GM21423 (cell line): ENCODE results near the gene IRAK1.
A peak's percentile ranks its signal among the peaks of the same experiment; 100 is the strongest.

Source experiments
- ATAC-seq: cut with Tn5 transposase; IDR thresholded peaks from one replicate; pipeline ENCODE4 v1.9.1; 2021; ENCODE audit warnings: mild to moderate bottlenecking, moderate library complexity; ENCODE audit not compliant: unreplicated experiment

The IRAK1 gene

DNA sequence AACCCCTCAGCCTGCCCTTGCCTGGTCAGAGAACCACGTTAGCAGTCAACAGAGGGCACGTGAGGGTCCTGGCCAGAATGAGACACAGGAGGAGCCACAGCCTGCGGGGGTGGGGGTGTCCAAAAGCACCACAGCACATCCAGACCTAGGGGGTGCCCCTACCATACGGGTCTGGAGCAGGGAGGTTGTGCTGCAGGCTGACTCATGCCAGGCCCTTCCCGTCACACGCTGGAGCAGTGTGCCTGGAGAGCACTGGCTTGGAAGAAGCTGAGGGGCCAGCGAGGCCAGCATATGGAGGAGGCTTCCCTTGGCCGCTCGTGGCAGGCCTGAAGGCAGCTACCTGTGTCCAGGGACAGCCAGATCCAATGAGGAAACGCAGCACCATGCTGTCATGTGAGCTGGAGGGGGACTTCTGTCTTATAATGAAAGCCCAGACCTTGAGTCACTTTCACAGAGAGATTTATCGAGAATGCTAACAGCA lies 1.5 kb upstream of the IRAK1 start:
- no peak for ATAC-seq

- no peak for ATAC-seq
Observed at GRCh38 chrX:154020536-154021115, 924 bp upstream of the IRAK1 start.

DNA sequence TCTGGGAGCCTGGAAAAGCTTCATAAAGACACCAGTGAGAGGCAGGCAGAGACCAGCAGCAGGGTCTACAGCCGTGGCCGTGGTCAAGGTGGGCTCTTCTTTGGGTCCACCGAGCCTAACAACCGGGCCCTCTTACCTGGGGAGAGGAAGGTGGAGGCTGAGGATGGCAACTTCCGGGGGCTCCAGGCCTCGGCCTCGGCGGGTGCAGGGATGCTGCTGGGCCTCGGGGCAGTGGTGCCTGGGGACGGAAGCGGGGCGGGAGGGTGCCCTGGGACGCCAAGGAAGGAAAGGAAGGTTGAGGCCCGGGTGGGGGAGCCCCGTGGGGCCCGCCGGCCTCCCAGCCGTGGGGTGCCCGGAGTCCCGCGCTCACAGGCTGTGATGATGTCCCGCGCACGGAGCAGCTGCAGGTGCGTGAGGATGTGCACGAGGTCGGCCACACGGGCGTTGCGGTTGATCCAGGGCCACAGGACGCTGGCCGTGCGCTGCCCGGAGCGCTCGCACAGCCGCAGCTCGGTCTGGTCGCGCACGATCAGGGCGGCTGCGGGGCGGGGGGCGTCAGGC lies 561 bp downstream of the IRAK1 start:
- ATAC-seq, result peak; percentile 17

- no peak for ATAC-seq
Observed at GRCh38 chrX:154018518-154019060, 1.1 kb downstream of the IRAK1 start.

DNA sequence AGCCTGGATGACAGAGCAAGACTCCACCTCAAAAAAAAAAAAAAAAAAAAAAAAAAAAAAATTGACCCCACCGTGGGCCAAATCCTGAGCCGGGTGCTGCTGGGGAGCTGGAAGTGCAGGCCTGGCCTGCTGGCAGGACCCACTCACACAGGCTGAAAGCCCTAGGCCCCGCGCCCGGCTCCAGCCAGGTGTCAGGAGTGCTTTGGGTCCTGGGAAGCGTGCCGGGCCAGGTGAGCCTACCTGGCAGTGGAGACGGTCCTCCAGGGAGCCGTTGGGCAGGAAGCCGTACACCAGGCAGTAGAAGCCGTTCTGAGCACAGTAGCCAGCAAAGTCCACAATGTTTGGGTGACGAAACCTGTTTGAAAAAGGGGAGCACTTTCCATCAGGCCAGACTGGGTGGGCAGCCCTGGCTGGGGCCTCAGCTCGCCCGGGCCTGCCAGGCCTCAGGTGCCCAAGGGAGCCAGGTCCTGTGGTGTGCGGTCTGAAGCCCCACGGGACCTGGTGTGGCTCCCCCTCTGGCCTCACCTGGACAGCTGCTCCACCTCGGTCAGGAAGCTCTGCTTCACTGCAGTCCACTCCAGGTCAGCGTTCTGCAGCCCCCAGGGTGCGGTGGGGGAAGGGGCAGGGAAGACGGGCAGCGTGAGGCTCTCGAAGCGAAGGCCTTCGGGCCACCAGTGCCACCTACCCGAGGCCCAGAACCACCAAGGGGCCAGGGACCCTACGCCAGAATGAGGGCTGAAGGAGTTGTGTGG lies 1.8 kb downstream of the IRAK1 start:
- ATAC-seq, result no peak

GRCh38 chrX:154016366-154017076 lies 3.2 kb downstream of the IRAK1 start:
- no peak for ATAC-seq

DNA sequence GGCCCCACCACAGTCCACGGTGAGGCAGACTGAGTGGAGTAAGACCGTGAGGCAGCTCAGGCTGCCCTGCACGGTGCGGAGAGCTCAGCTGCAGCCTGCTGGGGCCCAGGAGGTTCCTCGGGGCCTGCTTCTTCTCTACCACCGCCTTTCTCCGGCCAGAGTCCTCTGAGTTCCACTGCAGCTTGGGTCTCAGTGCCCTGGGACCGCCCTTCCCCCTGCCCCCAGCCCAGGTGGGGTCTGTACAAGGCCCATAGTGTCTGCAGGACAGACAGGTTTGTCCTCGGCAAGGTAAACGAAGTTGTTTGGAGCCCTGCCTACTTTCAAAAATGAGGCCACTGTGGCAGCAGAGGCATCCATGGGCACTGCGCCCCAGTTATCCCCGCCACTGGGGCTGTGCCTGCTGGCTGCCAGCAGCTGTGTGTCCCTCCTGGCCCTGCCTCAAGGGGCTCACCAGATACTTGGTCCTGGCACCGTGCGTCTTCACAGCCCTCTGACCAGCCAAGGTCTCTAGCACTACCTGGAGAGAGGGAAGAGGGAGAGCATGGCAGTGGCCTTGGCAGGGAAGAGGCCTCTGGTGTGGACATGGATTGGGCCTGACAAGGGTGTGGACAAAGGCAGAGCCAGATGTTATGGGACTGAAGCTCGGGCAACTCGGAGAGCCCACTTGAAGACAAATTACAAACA lies 4.0 kb downstream of the IRAK1 start:
- ATAC-seq, result no peak

DNA sequence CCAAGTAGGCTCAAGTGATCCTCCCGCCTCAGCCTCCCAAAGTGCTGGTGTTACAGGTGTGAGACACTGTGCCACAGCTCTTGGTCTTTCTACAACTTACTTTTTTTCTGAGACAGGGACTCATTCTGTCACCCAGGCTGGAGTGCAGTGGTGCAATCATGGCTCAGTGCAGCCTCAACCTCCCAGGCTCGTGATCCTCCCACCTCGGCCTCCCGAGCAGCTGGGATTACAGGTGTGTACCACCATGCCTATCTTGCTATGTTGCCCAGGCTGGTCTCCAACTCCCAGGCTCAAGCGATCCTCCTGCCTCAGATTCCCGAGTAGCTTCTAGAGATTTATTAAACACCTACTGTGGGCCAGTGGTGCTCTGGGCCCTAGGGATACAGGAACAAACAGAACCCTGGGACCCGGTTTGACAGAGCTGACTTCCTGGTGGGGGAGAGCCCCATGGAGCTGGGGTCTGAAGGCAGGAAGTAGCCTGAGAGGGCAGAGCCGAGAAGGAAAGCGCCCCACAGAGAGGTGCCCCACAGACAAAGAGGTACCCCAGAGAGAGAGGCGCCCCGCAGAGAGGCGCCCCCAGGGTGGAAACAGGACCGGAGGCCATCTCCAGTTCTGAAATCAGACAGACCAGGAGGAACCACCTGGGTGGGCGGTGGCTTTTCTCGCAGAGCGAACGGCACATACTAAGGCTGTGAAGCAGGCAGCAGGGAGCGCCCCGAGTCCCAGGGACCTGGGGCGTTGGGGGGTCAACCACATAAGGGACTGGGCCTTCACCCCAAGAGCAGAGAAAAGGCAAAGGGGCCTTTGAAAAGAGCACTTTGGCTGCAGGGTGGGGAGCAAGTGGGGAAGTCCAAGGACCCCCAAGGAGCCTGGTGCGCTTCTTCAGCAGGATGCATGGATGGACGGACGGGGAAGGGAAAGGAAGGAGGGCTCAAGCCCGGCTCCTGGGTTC lies 5.0 kb downstream of the IRAK1 start:
- ATAC-seq, result no peak

- no peak for ATAC-seq
Observed at GRCh38 chrX:154013614-154014360, 5.9 kb downstream of the IRAK1 start.

DNA sequence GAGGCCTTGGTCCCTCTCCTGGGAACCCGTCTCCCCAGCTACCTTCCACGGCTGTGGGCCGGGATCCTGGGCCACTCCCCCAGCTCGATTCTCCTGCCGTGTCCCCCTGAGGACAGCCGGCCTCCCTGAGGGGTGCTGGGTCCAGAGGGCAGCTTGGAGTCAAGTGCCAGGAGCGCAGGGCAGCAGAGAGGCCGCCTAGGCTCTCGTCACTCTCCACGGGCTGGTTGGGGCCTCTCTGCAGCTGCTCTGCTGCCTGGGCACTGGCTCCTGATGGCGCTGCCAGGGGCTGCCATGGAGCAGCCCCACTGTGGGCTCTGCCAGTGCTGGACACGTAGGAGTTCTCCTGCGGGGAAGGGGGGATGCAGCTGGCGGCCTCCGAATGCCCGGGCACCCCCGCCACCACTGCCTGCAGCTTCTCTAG lies 6.7 kb downstream of the IRAK1 start:
- no peak for ATAC-seq

DNA sequence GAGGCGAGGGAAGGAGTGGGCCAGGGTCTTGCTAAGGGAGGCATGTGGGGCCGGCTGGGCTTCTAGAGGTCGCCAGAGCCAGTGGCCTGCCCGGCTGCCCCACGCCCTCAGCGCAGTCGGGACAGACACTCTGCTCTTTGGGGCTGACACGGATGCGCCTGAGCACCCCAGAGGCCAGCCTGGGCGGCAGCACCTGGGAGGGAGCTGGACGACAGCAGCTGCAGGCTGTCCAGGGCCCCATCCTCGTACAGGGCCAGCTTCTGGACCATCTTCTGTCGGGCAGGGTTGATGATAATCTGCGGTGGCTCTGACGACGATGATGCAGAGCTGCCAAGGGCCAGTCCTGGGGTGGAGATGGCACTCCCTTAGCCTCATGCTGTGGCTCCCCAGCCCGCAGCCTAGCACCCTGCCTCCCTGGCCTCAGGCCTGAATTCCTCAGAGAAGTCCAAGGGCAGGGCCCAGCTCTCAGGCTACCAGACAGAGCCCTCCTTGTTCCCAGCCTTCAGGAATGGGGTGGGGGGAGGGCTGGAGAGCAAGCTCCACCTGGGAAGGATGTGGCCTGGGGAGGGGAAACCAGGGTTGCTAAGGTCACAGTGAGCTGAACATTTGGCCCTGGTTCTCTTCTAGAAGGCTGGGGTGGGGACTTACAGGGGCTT lies 7.2 kb downstream of the IRAK1 start:
- ATAC-seq, result no peak

DNA sequence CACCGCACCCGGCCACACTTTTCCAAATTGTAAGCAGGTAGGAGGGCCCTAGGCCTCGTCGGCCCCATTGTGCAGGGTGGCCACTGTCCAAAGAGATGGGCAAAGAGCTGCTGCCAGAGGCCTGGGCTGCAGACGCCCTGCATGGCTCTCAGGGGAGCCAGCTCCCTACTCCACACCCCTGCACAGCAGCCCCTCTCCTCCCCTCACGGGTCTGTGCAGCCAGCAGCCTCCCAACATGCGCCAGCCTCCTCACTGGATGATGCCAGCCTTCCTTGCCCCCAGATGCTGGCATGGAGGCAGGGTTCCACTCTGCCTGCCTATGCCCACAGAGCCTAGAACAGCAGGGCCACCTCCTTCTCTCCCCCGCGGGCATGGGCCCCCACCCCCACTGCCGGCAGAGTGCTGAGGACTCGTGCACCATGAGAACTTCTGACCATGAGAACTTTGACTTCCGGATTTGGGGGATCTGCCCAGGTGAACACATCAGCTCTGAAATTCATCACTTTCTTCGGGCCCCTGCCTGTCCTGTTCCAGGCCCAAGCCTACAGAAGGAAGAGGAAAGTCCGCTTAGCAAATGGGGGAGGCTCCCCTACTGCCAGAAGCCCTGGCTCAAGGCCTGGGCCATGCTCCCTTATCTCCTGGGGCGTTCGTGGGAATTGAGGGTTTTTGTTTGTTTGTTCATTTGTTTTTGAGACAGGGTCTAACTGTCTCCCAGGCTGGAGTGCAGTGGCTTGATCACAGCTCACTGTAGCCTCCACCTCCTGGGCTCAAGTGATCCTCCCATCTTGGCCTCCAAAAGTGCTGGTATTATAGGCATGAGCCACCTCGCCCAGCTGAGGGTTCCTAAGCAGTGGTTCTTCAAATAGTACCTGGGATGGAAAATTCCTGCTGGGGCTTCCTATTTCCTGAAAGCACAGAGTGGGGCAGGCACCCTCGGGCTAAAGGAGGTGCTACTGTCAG lies 8.0 kb downstream of the IRAK1 start:
- ATAC-seq, result no peak

GRCh38 chrX:154010330-154011087 lies 9.2 kb downstream of the IRAK1 start:
- ATAC-seq, result no peak

- ATAC-seq, result no peak
Observed at GRCh38 chrX:154008521-154008920, 11.2 kb downstream of the IRAK1 start.

GRCh38 chrX:154006947-154007346 lies 12.8 kb downstream of the IRAK1 start:
- no peak for ATAC-seq

- ATAC-seq, result no peak
Observed at GRCh38 chrX:154004315-154004714, 15.4 kb downstream of the IRAK1 start.
